IMR-90 (cell line): Measurements from ENCODE around the gene EDIL3.

ENCODE experiments used
- BHLHE40 ChIP-seq: fragments of 150-350 bp; IDR thresholded peaks from 2 replicates; pipeline ENCODE4 v1.6.1; 2016; ENCODE audit warnings: mild to moderate bottlenecking, low read depth, low read length
- CTCF ChIP-seq: conservative IDR thresholded peaks from 2 replicates; pipeline ENCODE4 v1.5.1; 2012; ENCODE audit warnings: mild to moderate bottlenecking, low read depth, low read length, improper control_type of control experiment
- FOS ChIP-seq: fragments of 150-350 bp; IDR thresholded peaks from 2 replicates; pipeline ENCODE4 v1.6.1; 2016; ENCODE audit warnings: low read depth, low read length
- MXI1 ChIP-seq: IDR thresholded peaks from 2 replicates; pipeline ENCODE4 v1.6.1; 2012; ENCODE audit warnings: low read depth, mild to moderate bottlenecking, low read length, moderate library complexity, borderline replicate concordance
- POLR2A ChIP-seq: IDR thresholded peaks from 2 replicates; pipeline ENCODE4 v1.6.1; 2012; ENCODE audit warnings: mild to moderate bottlenecking, low read depth, low read length
- RAD21 ChIP-seq: IDR thresholded peaks from 2 replicates; pipeline ENCODE4 v1.6.1; 2012; ENCODE audit warnings: low read length, improper control_type of control experiment

GRCh38 chr5:84403773-84404172 is 19.1 kb upstream of the EDIL3 start:
- TF ChIP-seq CTCF (no peak), BHLHE40 (no peak), FOS (peak; percentile 89), MXI1 (no peak), RAD21 (no peak), POLR2A (no peak)
